Parathyroid adenoma (tissue), 2 donors: ENCODE measurements around the gene KIFC1.

Source experiments
- H2AFZ ChIP-seq: fragments of 300-600 bp; sonication (generic); one replicate; pipeline ENCODE4 v1.7.0; 2017; ENCODE audit warnings: antibody characterized with exemption, mild to moderate bottlenecking
- H3K27ac ChIP-seq: fragments of 300-600 bp; sonication (generic); one replicate; pipeline ENCODE4 v1.7.0; 2017
- H3K27me3 ChIP-seq: fragments of 300-600 bp; sonication (generic); one replicate; pipeline ENCODE4 v1.7.0; 2017; ENCODE audit warnings: low read length; ENCODE audit not compliant: control insufficient read depth, insufficient read depth
- H3K36me3 ChIP-seq: fragments of 300-600 bp; sonication (generic); one replicate; pipeline ENCODE4 v1.7.0; 2017; ENCODE audit warnings: low read length; ENCODE audit not compliant: control insufficient read depth, insufficient read depth
- H3K4me1 ChIP-seq: fragments of 300-600 bp; sonication (generic); one replicate; pipeline ENCODE4 v1.7.0; 2017; ENCODE audit warnings: control low read depth
- H3K4me2 ChIP-seq: fragments of 300-600 bp; sonication (generic); one replicate; pipeline ENCODE4 v1.7.0; 2017; ENCODE audit warnings: low read length
- H3K4me3 ChIP-seq: fragments of 300-600 bp; sonication (generic); one replicate; pipeline ENCODE4 v1.7.0; 2017; ENCODE audit warnings: low read depth, low read length
- H3K79me2 ChIP-seq: fragments of 300-600 bp; sonication (generic); one replicate; pipeline ENCODE4 v1.7.0; 2017; ENCODE audit warnings: control low read depth
- H3K9ac ChIP-seq: fragments of 300-600 bp; sonication (generic); one replicate; pipeline ENCODE4 v1.7.0; 2017; ENCODE audit warnings: mild to moderate bottlenecking
- H3K9me3 ChIP-seq: fragments of 300-600 bp; sonication (generic); one replicate; pipeline ENCODE4 v1.7.0; 2017; ENCODE audit warnings: low read length; ENCODE audit not compliant: control insufficient read depth
- TF ChIP-seq, protein P1 (sequence below): fragments of 300-600 bp; sonication (generic); IDR thresholded peaks from one replicate; pipeline ENCODE4 v1.7.0; 2017; ENCODE audit warnings: antibody characterized with exemption, mild to moderate bottlenecking
- donor health status: primary hyperparathyroidism.

KIFC1 gene

DNA sequence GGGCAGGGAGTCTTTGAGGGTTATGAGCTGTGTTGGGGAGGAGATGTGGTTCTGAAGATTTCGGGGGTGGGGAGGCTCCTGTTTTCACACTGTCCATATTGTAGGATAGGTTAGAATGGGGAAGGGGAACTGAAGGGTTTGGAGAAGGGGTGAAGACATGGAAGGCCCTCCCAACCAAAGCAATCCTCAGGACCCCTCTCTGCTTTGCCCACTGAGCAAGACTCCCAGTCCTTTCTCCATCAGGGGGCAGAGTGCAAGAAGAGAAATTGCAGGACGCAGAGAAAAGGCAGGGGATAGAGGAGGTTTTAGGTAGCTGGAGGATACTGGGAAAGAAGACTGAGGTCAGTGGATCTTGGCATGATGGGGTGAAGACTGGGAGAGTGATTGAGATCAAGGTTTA lies 32.2 kb downstream of the KIFC1 start:
- TF ChIP-seq, protein P1, sequence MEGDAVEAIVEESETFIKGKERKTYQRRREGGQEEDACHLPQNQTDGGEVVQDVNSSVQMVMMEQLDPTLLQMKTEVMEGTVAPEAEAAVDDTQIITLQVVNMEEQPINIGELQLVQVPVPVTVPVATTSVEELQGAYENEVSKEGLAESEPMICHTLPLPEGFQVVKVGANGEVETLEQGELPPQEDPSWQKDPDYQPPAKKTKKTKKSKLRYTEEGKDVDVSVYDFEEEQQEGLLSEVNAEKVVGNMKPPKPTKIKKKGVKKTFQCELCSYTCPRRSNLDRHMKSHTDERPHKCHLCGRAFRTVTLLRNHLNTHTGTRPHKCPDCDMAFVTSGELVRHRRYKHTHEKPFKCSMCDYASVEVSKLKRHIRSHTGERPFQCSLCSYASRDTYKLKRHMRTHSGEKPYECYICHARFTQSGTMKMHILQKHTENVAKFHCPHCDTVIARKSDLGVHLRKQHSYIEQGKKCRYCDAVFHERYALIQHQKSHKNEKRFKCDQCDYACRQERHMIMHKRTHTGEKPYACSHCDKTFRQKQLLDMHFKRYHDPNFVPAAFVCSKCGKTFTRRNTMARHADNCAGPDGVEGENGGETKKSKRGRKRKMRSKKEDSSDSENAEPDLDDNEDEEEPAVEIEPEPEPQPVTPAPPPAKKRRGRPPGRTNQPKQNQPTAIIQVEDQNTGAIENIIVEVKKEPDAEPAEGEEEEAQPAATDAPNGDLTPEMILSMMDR: no peak

DNA sequence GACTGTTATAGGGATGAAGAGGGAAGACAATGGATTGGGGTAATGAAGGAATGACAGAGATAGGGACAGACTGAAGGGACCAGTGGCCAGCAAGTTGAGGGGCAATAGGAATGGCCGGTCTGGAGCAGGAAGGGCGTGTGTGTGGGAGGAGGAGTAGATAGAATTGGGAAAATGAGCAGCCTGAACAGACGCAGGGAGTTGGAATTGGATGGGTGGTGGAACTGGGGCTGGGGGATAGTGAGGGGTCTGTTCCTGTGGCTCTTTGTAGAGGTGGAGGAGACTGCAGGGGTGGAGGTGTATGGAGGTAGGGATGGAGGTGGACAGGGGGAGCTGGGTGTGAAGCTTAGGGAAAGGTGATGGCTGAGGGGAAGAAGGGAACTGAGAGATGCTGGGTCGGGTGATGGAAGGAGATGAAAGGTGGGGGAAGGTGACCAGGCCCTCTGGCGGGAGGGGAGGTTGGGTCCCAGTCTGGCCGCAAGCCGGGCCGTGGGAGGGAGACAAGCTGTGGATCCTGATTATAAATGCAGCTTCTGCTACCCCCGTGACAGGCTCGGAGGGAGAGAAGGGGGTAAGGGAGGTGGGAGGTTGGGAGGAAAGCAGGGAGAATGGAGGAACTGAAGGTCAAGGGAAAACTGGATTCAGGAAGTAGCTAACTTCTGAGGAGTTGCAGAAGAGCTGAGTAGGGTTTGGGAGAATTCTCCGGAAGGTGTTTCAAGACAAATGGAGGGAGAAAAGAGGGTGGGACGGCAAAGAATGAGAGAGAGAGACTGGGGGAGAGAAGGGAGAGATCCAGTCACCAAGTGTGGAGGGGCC lies 33.4 kb downstream of the KIFC1 start:
- peak overlapping the region; percentile 99 for H3K27ac ChIP-seq
- peak overlapping the region; percentile 85 for H2AFZ ChIP-seq
- peak overlapping the region; percentile 88 for H3K4me3 ChIP-seq
- no peaks in the 10 kb centered on the region for H3K36me3 ChIP-seq
- H3K79me2 ChIP-seq: peaks cover 5% of the 10 kb centered on the region
- TF ChIP-seq, protein P1: no peak
- peak overlapping the region; percentile 100 for H3K4me2 ChIP-seq
- no peaks in the 10 kb centered on the region for H3K27me3 ChIP-seq
- peak overlapping the region; percentile 96 for H3K9ac ChIP-seq
- H3K9me3 ChIP-seq: no peaks in the 10 kb centered on the region
- H3K4me1 ChIP-seq: peaks cover 14% of the 10 kb centered on the region

More for the DNA sequence above, 32.2 kb downstream of the KIFC1 start:
- Histone ChIP-seq H3K4me3 (no peak overlapping the region), H3K4me2 (no peak overlapping the region), H3K27ac (peak overlapping the region; percentile 99), H3K9me3 (no peaks in the 10 kb centered on the region), H3K9ac (no peak overlapping the region), H3K79me2 (peaks cover 13% of the 10 kb centered on the region), H3K36me3 (no peaks in the 10 kb centered on the region), H2AFZ (no peak overlapping the region), H3K27me3 (no peaks in the 10 kb centered on the region), H3K4me1 (peaks cover 24% of the 10 kb centered on the region)

DNA sequence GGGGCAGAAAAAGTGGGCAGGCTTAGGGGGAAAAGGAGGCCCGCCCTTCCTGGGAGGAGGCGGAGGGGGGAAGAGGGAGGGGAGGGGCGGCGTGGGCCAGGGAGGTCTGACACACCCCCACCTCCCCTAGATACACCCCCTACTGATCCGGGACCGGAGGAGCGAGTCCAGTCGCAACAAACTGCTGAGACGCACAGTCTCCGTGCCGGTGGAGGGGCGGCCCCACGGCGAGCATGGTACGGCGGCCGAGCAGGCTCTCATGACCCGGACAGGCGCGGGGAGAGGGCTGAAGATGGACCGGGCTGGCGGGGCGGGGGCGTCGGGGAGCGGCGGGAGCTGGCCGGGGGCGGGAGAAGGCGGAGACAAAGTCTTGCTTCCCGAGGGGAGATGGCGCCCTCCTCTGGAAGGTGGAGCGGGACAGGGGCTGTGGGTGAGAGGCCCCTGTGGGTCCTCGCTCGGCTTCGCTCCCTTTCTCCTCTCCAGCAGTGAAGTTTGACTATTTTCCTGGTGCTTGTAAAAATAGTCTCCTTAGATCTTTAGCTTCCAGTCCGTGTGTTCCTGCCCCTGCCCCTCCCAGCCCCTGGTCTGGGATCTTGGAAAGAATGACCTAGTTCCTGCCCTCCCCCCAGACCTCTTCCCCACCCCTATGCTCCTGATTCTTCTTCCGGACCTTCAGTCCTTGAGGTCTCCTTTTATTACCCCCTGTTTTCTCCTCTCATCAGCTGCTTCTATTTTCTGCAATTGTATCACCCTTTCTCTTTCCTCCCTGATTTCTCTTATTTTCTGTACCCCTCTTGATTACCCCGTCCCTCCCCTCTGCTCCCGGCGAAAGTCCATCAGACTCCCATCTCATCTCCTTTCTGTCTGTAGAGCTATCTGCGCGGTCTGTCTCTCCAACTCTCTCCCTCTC lies 34.3 kb downstream of the KIFC1 start:
- H3K4me3 ChIP-seq: peak overlapping the region; percentile 88
- peaks cover 15% of the 10 kb centered on the region for H3K4me1 ChIP-seq
- H2AFZ ChIP-seq: peak overlapping the region; percentile 85
- H3K4me2 ChIP-seq: peak overlapping the region; percentile 100
- TF ChIP-seq, protein P1: peak; percentile 54
- peaks cover 5% of the 10 kb centered on the region for H3K79me2 ChIP-seq
- H3K9ac ChIP-seq: peak overlapping the region; percentile 96
- no peaks in the 10 kb centered on the region for H3K9me3 ChIP-seq
- H3K27me3 ChIP-seq: no peaks in the 10 kb centered on the region
- H3K36me3 ChIP-seq: no peaks in the 10 kb centered on the region
- H3K27ac ChIP-seq: peak overlapping the region; percentile 99

- Histone ChIP-seq H2AFZ (peak overlapping the region; percentile 85), H3K4me3 (peak overlapping the region; percentile 88), H3K4me1 (peaks cover 18% of the 10 kb centered on the region), H3K9me3 (no peaks in the 10 kb centered on the region), H3K79me2 (peaks cover 5% of the 10 kb centered on the region), H3K36me3 (no peaks in the 10 kb centered on the region), H3K9ac (no peak overlapping the region), H3K27me3 (no peaks in the 10 kb centered on the region), H3K4me2 (peak overlapping the region; percentile 100), H3K27ac (peak overlapping the region; percentile 99)
- TF ChIP-seq, protein P1: no peak
Measured at GRCh38 chr6:33426590-33427511, 35.2 kb downstream of the KIFC1 start.
